ENCODE measurements around the gene ARHGAP10.

The ARHGAP10 gene

DNA sequence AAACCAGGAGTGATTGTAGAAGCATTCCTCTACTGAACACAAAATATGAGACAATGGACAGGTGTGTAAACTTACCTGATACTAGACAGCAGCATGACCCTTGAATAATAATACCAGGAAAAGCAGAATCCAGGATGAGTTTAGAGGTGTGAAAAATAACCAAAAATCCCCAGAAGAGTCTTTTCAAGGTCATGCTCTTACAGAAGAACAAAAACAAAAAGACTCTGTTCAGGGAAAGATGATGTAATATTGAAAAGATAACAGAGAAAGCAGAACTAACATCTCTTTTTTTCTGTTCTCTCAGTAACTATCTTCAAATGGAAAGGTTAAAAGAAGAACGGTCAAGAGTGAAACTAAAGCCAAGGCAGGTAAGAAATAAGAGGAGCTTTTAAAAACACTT, 14.0 kb upstream of the ARHGAP10 start:
- H3K4me1 Mint-ChIP-seq (ENCODE audit: low read depth), result peaks cover 3% of the 10 kb centered on the region
- DNase-seq, result no peak
- H3K36me3 Mint-ChIP-seq (ENCODE audit: low read depth), result no peaks in the 10 kb centered on the region
- no peaks in the 10 kb centered on the region for H3K9me3 Mint-ChIP-seq
- H3K4me3 Mint-ChIP-seq, result no peak overlapping the region
- no peak overlapping the region for H3K27ac Mint-ChIP-seq
- peaks cover 3% of the 10 kb centered on the region for H3K27me3 Mint-ChIP-seq

GRCh38 chr4:147723326-147723725, 8.6 kb upstream of the ARHGAP10 start:
- H3K9me3 Mint-ChIP-seq, result no peaks in the 10 kb centered on the region
- no peak for DNase-seq

GRCh38 chr4:147724468-147725201, 7.3 kb upstream of the ARHGAP10 start:
- Mint-ChIP-seq H3K4me3 (no peak overlapping the region), H3K4me1 (ENCODE audit: low read depth) (no peaks in the 10 kb centered on the region), H3K9me3 (no peaks in the 10 kb centered on the region), H3K27me3 (peaks cover 3% of the 10 kb centered on the region), H3K27ac (no peak overlapping the region), H3K36me3 (ENCODE audit: low read depth) (no peaks in the 10 kb centered on the region)
- no peak for DNase-seq

More at GRCh38 chr4:147723326-147723725, 8.6 kb upstream of the ARHGAP10 start:
- Mint-ChIP-seq H3K27me3 (peaks cover 3% of the 10 kb centered on the region), H3K36me3 (ENCODE audit: low read depth) (no peaks in the 10 kb centered on the region), H3K4me1 (ENCODE audit: low read depth) (no peaks in the 10 kb centered on the region), H3K4me3 (no peak overlapping the region), H3K27ac (no peak overlapping the region)

- Mint-ChIP-seq H3K9me3 (no peaks in the 10 kb centered on the region), H3K4me3 (no peak overlapping the region), H3K27me3 (no peaks in the 10 kb centered on the region), H3K4me1 (ENCODE audit: low read depth) (peaks cover 2% of the 10 kb centered on the region), H3K36me3 (ENCODE audit: low read depth) (no peaks in the 10 kb centered on the region), H3K27ac (no peak overlapping the region)
- DNase-seq, result no peak
Observed at GRCh38 chr4:147725673-147726072, 6.2 kb upstream of the ARHGAP10 start.

GRCh38 chr4:147727476-147728028, 4.3 kb upstream of the ARHGAP10 start:
- no peak overlapping the region for H3K27ac Mint-ChIP-seq
- H3K9me3 Mint-ChIP-seq, result no peaks in the 10 kb centered on the region
- peaks cover 2% of the 10 kb centered on the region for H3K36me3 Mint-ChIP-seq (ENCODE audit: low read depth)
- H3K4me3 Mint-ChIP-seq, result no peak overlapping the region
- H3K4me1 Mint-ChIP-seq (ENCODE audit: low read depth), result peaks cover 9% of the 10 kb centered on the region
- H3K27me3 Mint-ChIP-seq, result no peaks in the 10 kb centered on the region
- DNase-seq, result no peak

DNA sequence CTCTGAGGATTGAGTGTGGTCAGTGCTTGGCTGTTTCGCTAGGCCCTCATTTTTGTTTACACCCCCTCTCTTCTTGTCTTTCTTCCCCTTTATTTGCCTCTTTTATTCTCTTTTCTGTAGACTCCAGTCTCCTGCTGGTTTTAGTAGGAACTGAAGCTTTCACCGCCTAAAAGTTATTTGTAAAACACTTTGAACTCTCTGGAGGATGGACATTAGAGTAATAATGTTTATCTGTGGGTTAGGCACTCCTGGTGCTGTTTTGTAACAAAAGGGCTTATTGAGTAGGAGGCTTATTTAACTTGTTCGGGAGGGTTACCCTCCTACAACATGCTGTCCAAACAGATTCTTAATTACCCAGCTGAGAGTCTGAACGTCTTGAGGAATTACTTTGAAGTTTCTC, 1.6 kb upstream of the ARHGAP10 start:
- Mint-ChIP-seq H3K9me3 (no peaks in the 10 kb centered on the region), H3K36me3 (ENCODE audit: low read depth) (peaks cover 2% of the 10 kb centered on the region), H3K4me1 (ENCODE audit: low read depth) (peaks cover 32% of the 10 kb centered on the region), H3K27ac (no peak overlapping the region), H3K4me3 (no peak overlapping the region), H3K27me3 (peaks cover 6% of the 10 kb centered on the region)
- DNase-seq, result no peak

DNA sequence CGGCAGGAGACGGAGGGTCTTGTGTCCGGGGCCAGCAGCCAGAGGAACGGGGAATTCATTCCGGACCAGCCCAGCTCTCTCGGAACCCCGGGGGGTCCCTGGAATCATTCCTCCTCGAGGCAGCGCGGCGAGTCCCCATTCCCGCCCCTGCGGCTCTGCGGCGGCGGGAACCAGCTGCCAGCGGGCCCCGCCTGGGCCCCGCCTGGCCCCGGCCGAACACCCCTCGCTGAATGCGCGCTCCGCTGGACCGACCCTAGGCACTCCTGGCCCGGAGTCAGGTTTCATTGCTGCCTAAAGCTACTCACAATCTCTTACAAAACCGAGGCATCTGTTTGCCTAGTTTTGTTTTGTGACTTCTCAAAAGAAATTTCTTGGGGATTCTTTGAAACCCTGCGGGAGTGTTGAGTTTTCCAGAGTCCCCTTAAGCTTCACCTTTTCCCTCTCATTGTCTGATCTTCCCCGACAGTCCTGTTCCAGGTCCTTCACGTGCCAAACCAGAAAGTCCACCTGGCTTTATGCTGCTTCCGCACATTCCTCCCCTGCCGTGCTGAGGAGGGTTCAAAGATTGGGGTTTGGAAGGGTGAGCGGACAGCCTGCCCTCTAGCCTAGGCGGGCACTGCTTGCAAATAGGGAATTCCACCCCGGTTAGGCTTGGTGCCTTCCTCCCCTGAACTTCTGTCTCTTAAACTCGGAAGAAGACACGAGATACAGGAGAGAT, 789 bp downstream of the ARHGAP10 start:
- Mint-ChIP-seq H3K9me3 (no peaks in the 10 kb centered on the region), H3K36me3 (ENCODE audit: low read depth) (peaks cover 2% of the 10 kb centered on the region), H3K4me3 (peak overlapping the region; percentile 76), H3K27me3 (peaks cover 6% of the 10 kb centered on the region), H3K4me1 (ENCODE audit: low read depth) (peaks cover 48% of the 10 kb centered on the region), H3K27ac (peak overlapping the region; percentile 15)
- peak; percentile 34 for DNase-seq

DNA sequence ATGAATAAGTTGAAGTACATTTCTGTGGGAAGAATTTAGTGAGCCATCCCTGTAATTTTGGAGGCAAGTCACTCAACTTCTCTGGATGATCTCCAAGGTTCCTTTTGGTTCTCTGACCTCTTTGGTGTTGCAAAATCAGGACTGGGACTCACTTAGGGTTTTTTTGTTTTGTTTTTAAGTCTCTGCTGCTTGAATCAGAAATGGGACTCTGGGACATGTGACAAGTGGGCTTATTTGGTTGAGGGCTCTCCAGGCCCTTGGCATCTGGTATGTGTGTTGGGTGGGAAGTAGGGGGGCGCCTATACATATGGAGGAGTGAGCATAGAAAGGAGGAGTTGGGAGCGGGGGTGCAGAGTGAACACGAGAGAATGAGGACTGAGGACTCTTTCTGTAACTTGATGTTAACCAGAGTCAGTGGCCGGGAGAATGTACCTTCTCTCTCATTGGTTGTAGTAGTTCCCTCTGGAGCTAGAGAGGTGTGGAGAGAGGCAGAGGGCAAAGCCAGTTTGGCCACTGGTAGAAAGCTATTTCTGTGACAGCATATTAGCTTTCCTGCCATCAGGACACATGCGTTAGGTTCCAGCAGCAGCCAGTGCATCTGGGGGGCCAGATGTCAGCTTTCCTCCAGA, 1.9 kb downstream of the ARHGAP10 start:
- no peaks in the 10 kb centered on the region for H3K9me3 Mint-ChIP-seq
- H3K27me3 Mint-ChIP-seq, result peaks cover 6% of the 10 kb centered on the region
- H3K4me3 Mint-ChIP-seq, result peak overlapping the region; percentile 76
- peaks cover 48% of the 10 kb centered on the region for H3K4me1 Mint-ChIP-seq (ENCODE audit: low read depth)
- peaks cover 2% of the 10 kb centered on the region for H3K36me3 Mint-ChIP-seq (ENCODE audit: low read depth)
- DNase-seq, result no peak
- H3K27ac Mint-ChIP-seq, result no peak overlapping the region

GRCh38 chr4:147734496-147734895, 2.6 kb downstream of the ARHGAP10 start:
- Mint-ChIP-seq H3K36me3 (ENCODE audit: low read depth) (peaks cover 2% of the 10 kb centered on the region), H3K4me1 (ENCODE audit: low read depth) (peaks cover 48% of the 10 kb centered on the region), H3K4me3 (no peak overlapping the region), H3K9me3 (no peaks in the 10 kb centered on the region), H3K27ac (no peak overlapping the region), H3K27me3 (peaks cover 6% of the 10 kb centered on the region)
- DNase-seq, result no peak

- H3K27ac Mint-ChIP-seq, result no peak overlapping the region
- no peak for DNase-seq
- H3K9me3 Mint-ChIP-seq, result no peaks in the 10 kb centered on the region
- H3K4me1 Mint-ChIP-seq (ENCODE audit: low read depth), result peaks cover 46% of the 10 kb centered on the region
- no peak overlapping the region for H3K4me3 Mint-ChIP-seq
- peaks cover 2% of the 10 kb centered on the region for H3K36me3 Mint-ChIP-seq (ENCODE audit: low read depth)
- H3K27me3 Mint-ChIP-seq, result peaks cover 6% of the 10 kb centered on the region
Observed at GRCh38 chr4:147735413-147736301, 3.8 kb downstream of the ARHGAP10 start.

DNA sequence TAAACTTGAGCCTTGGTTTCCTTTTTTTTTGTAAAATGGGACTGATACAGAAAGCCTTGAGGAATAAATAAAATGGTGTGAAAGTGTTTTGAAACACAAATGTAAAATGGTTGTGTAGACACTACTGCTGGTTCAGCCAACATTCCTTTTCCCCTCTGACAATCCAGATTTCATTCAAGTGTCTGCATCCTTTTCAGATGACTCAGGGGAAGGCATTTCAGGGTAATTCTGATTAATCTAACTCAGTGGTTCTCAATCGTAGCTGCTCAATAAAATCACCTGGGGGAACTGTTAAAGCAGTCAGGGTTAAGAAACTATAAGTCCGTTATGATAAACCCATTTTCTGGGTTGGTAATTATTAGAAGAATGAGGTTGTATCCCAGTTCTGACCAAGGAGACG, 4.6 kb downstream of the ARHGAP10 start:
- H3K36me3 Mint-ChIP-seq (ENCODE audit: low read depth), result peaks cover 2% of the 10 kb centered on the region
- peaks cover 6% of the 10 kb centered on the region for H3K27me3 Mint-ChIP-seq
- no peak overlapping the region for H3K4me3 Mint-ChIP-seq
- H3K27ac Mint-ChIP-seq, result no peak overlapping the region
- no peaks in the 10 kb centered on the region for H3K9me3 Mint-ChIP-seq
- H3K4me1 Mint-ChIP-seq (ENCODE audit: low read depth), result peaks cover 42% of the 10 kb centered on the region
- DNase-seq, result no peak

GRCh38 chr4:147737623-147738022, 5.7 kb downstream of the ARHGAP10 start:
- DNase-seq, result no peak
- Mint-ChIP-seq H3K9me3 (no peaks in the 10 kb centered on the region), H3K36me3 (ENCODE audit: low read depth) (no peaks in the 10 kb centered on the region), H3K4me1 (ENCODE audit: low read depth) (peaks cover 46% of the 10 kb centered on the region), H3K27me3 (peaks cover 6% of the 10 kb centered on the region), H3K27ac (no peak overlapping the region), H3K4me3 (no peak overlapping the region)

GRCh38 chr4:147739239-147739823, 7.4 kb downstream of the ARHGAP10 start:
- no peaks in the 10 kb centered on the region for H3K36me3 Mint-ChIP-seq (ENCODE audit: low read depth)
- no peaks in the 10 kb centered on the region for H3K9me3 Mint-ChIP-seq
- H3K27me3 Mint-ChIP-seq, result no peaks in the 10 kb centered on the region
- H3K27ac Mint-ChIP-seq, result no peak overlapping the region
- H3K4me1 Mint-ChIP-seq (ENCODE audit: low read depth), result peaks cover 29% of the 10 kb centered on the region
- no peak overlapping the region for H3K4me3 Mint-ChIP-seq
- no peak for DNase-seq

DNA sequence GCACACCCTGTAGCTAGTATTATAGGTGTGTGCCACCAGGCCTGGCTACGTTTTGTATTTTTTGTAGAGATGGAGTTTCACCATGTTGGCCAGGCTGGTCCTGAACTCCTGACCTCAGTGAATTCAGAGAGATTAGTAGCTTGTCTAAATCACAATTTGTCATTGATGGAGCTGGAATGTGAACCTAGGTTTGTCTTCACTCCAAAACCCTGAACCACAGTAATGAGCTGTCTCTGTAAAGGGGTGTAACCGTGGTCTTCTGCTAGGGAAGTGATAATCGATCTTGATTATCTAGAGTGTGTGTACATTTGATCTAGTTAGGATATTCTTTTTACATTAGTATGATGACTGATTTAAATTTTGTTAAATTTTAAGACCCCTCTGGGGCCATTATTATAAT, 8.3 kb downstream of the ARHGAP10 start:
- DNase-seq, result no peak
- Mint-ChIP-seq H3K9me3 (no peaks in the 10 kb centered on the region), H3K36me3 (ENCODE audit: low read depth) (no peaks in the 10 kb centered on the region), H3K4me3 (no peak overlapping the region), H3K27ac (no peak overlapping the region), H3K27me3 (no peaks in the 10 kb centered on the region), H3K4me1 (ENCODE audit: low read depth) (peaks cover 25% of the 10 kb centered on the region)

Data from activated T-cell treated with anti-CD3 and anti-CD28 coated beads, Interleukin-2, amount 50 U/mL, for 24 hours (primary cell).